AG09309 (cell line): ENCODE measurements around the gene PTPRF.

Experiments used
- DNase-seq: peaks from one replicate; pipeline ENCODE4 v3.0.0-alpha.2; 2010; ENCODE audit warnings: low read depth
- H3K4me3 ChIP-seq: 2 replicates; pipeline ENCODE4 v1.5.1; 2011; ENCODE audit warnings: mild to moderate bottlenecking, low read depth, low read length, moderate library complexity; ENCODE audit not compliant: control insufficient read depth
- TF ChIP-seq, protein P1 (sequence below): IDR thresholded peaks from 2 replicates; pipeline ENCODE4 v1.5.1; 2011; ENCODE audit warnings: mild to moderate bottlenecking, low read depth, low read length, inconsistent platforms; ENCODE audit not compliant: insufficient read depth, control insufficient read depth; ENCODE audit errors: missing control alignments

The PTPRF gene

DNA sequence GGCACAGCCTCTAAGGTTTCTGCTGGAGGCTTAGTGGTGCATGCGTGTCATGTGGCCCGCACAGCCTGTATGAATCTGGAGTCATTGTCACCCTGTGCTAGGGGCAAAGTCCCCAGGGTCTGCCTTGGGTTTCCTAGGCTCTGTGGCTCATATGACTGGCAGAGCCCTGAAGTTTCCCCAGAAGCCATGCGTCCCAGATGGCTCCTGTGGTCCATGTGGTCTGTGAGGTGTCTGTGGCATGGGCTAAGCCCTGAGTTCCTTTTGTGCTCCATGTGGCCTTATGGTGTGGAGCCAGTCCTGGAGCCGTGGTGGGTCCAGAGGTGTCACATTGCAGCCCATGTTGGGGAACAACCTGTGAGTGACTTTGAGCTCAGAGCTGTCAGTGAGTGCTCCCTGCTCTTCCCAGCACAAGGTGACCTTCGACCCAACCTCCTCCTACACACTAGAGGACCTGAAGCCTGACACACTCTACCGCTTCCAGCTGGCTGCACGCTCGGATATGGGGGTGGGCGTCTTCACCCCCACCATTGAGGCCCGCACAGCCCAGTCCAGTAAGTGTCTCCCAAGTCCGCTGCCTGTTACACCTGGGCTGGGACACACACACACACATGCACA, 61.5 kb downstream of the PTPRF start:
- no peak overlapping the region for H3K4me3 ChIP-seq
- DNase-seq, result no peak
- TF ChIP-seq, protein P1, sequence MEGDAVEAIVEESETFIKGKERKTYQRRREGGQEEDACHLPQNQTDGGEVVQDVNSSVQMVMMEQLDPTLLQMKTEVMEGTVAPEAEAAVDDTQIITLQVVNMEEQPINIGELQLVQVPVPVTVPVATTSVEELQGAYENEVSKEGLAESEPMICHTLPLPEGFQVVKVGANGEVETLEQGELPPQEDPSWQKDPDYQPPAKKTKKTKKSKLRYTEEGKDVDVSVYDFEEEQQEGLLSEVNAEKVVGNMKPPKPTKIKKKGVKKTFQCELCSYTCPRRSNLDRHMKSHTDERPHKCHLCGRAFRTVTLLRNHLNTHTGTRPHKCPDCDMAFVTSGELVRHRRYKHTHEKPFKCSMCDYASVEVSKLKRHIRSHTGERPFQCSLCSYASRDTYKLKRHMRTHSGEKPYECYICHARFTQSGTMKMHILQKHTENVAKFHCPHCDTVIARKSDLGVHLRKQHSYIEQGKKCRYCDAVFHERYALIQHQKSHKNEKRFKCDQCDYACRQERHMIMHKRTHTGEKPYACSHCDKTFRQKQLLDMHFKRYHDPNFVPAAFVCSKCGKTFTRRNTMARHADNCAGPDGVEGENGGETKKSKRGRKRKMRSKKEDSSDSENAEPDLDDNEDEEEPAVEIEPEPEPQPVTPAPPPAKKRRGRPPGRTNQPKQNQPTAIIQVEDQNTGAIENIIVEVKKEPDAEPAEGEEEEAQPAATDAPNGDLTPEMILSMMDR, result no peak

DNA sequence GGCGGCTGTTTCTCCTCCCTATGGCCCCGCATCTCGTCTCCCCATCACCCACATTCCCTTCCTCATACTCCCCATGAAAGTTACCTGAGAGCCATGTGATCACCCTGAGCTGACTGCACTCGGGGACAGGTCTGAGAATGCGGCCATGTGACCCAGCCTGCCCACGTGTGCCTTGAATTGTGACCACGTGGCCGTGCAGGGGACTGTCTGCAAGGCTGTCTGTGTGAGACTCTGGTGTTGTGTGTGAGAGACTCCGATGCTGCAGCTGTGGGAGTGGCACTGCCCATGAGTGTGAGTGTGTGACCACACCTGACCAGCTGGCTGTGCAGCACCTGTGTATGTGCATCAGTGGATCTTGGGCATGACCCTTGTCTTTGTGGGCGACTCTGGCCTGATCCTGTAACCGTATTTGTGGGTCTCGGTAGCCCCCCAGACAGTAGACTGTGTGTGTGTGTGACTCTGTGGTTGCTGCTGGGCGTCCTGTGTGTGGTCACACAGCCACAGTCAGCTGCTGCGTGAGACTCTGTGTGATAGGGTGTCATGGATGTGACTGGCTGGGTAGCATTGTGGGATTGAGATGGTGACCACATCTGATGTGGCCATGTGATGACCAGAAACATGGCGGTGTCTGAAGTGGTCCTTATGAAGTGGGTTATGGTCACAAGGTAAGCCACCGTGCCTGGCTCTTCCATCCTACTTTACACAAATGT, 62.4 kb downstream of the PTPRF start:
- no peak overlapping the region for H3K4me3 ChIP-seq
- TF ChIP-seq, protein P1, result no peak
- no peak for DNase-seq

DNA sequence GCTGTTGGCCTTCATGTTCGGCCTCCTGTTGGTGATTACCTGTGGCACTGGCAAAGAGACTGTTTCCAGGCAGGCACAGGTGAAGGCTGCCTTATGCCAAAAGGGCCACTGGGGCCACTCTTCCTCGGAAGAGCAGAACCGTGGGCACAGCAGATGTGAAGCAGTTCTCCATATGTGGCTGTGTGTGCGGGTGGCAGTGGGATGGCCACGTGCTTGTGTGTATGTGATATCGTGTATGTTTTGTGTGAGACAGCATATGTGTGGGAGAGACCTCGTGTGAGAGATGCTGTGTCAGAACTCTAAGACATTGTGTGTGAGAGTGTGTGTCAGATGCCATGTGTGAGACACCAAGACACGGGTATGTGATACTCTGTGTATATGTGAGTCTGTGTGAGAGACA, 65.9 kb downstream of the PTPRF start:
- DNase-seq, result no peak
- TF ChIP-seq, protein P1, result no peak
- H3K4me3 ChIP-seq, result no peak overlapping the region

GRCh38 chr1:43597028-43597427, 66.3 kb downstream of the PTPRF start:
- no peak for DNase-seq
- H3K4me3 ChIP-seq, result no peak overlapping the region
- TF ChIP-seq, protein P1, result no peak

DNA sequence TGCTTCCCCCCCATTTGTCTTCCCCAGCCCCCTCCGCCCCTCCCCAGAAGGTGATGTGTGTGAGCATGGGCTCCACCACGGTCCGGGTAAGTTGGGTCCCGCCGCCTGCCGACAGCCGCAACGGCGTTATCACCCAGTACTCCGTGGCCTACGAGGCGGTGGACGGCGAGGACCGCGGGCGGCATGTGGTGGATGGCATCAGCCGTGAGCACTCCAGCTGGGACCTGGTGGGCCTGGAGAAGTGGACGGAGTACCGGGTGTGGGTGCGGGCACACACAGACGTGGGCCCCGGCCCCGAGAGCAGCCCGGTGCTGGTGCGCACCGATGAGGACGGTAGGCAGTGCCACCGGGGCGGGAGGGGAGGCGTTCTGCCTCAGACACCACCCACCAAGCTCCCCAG, 67.0 kb downstream of the PTPRF start:
- DNase-seq, result no peak
- H3K4me3 ChIP-seq, result no peak overlapping the region
- TF ChIP-seq, protein P1, result no peak

GRCh38 chr1:43598622-43599021, 67.9 kb downstream of the PTPRF start:
- no peak for DNase-seq
- TF ChIP-seq, protein P1, result no peak
- H3K4me3 ChIP-seq, result no peak overlapping the region
